ENCODE data around the gene KIR3DL1.
"Not testable (repeated sequence)": the region's sequence is repeated elsewhere in the genome, so short reads cannot be mapped to it uniquely, and the experiment has no call there.

Gene KIR3DL1

DNA sequence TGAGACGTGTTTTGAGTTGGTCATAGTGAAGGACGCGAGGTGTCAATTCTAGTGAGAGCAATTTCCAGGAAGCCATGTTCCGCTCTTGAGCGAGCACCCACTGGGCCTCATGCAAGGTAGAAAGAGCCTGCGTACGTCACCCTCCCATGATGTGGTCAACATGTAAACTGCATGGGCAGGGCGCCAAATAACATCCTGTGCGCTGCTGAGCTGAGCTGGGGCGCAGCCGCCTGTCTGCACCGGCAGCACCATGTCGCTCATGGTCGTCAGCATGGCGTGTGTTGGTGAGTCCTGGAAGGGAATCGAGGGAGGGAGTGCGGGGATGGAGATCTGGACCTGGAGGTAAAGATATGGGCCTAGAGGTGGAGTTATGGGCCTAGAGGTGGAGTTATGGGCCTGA is at the start of gene KIR3DL1:
KIR3DL1 (plus strand) TSS at position 218 of the 400 bp plus-strand sequence.
- not testable (repeated sequence) for DNase-seq (ENCODE audit: low read depth)

DNA sequence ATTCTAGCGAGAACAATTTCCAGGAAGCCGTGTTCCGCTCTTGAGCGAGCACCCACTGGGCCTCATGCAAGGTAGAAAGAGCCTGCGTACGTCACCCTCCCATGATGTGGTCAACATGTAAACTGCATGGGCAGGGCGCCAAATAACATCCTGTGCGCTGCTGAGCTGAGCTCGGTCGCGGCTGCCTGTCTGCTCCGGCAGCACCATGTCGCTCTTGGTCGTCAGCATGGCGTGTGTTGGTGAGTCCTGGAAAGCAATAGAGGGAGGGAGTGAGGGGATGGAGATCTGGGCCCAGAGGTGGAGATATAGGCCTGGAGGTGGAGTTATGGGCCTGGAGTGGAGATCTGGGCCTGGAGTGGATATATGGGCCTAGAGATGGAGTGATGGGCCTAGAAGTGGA is 46.6 kb upstream of the KIR3DL1 start, which contains the start of gene KIR2DL1:
KIR2DL1 (plus strand) TSS at position 148 of the 400 bp plus-strand sequence; CDS start at position 206, 58 bp downstream.
- DNase-seq (ENCODE audit: low read depth), result not testable (repeated sequence)

DNA sequence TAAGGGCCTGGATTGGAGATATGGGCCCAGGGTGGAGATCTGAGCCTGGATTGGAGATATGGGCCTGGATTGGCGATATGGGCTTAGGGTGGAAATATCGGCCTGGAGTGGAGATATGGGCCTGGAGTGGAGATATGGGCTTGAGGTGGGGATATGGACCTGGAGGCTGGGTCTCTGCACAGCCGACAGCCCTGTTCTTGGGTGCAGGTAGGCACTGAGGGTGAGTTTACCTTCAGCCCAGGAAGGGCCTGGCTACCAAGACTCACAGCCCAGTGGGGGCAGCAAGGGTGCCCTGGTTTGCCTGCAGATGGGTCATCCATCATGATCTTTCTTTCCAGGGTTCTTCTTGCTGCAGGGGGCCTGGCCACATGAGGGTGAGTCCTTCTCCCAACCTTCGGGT is 45.8 kb upstream of the KIR3DL1 start:
- DNase-seq (ENCODE audit: low read depth), result not testable (repeated sequence)

DNA sequence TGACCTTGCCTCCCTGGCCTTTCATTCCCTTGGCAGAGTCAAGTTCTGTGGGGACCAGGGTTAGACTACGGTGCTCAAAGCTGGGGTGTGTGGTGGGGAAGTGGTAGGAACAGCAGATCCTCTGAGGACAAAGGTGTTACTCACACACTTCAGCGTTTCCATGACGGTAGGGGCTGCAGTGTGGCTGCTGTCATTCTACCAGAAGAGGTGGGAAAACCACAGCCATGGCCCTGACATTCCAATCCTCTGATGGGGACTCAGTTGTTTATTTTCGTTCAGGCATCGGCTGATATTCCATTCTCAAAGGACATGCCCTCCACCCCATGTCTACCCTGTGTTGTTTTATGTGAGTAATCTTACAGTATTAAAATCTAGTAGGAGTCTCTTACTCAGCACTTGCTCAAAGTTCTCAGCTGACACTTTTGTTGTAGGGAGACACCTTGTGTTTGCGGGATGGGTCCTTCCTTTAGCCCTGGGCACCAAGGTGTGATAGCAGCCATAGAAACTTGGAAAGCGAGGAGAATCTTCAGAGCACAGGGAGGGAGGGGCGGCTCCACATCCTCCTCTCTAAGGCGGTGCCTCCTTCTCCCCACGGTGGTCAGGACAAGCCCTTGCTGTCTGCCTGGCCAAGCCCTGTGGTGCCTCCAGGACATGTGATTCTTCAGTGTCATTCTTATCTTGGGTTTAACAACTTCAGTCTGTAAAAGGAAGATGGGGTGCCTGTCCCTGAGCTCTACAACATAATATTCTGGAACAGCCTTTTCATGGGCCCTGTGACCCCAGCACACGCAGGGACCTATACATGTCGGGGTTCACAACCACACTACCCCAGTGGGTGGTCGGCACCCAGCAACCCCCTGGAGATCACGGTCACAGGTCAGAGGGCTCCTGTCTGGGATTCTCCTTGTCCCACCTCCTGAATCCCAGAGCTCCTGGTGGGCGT is 45.0 kb upstream of the KIR3DL1 start:
- not testable (repeated sequence) for DNase-seq (ENCODE audit: low read depth)

DNA sequence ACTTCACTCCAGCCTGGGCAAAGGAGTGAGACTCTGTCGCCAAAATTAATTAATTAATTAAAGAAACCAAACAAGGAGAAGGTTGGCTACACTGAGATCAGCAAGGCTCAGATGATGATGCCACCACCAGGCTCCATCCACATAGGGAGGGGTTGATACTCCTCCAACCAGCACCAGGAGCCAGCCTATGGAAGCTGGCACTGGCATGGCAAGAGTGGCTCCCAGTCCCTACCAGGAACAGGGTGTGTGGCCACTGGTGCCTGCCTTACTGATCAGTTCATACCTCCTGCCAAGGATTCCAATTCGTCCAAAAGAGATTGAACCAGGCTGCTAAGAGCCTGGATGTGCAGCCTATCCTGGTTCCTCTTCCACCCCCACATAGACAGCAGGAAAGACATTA is 43.6 kb upstream of the KIR3DL1 start:
- not testable (repeated sequence) for DNase-seq (ENCODE audit: low read depth)

DNA sequence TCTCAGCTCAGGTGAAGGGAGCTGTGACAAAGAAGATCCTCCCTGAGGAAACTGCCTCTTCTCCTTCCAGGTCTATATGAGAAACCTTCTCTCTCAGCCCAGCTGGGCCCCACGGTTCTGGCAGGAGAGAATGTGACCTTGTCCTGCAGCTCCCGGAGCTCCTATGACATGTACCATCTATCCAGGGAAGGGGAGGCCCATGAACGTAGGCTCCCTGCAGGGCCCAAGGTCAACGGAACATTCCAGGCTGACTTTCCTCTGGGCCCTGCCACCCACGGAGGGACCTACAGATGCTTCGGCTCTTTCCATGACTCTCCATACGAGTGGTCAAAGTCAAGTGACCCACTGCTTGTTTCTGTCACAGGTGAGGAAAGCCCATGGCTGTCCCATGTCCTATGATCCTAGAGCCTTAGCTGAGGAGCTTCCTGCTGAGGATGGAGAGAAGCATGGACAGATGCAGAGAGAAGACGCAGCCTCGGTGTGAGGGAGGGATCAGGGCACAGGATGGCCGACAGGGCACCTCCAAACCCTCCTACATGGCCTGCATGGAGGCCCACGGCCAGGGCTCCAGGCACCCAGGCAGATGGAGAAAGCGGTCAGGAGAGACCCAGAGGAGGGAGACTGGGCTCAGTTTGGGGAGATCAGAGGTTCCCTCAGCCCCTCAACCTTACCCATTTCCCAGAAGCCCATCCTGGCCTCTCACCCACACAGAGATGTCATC is 41.0 kb upstream of the KIR3DL1 start:
- not testable (repeated sequence) for DNase-seq (ENCODE audit: low read depth)

DNA sequence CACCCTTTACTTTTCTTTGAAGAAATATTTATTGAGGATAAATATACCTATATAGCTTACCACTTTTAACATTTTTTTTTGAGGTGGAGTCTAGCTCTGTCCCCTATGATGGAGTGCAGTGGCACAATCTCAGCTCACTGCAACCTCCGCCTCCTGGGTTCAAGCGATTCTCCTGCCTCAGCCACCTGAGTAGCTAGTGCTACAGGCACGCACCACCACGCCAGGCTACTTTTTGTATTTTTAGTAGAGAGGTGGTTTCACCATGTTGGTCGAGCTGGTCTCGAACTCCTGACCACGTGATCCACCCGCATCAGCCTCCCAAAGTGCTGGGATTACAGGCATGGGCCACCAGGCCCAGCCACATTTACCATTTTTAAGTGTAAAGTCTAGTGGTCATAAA is 40.4 kb upstream of the KIR3DL1 start:
- DNase-seq (ENCODE audit: low read depth), result not testable (repeated sequence)

DNA sequence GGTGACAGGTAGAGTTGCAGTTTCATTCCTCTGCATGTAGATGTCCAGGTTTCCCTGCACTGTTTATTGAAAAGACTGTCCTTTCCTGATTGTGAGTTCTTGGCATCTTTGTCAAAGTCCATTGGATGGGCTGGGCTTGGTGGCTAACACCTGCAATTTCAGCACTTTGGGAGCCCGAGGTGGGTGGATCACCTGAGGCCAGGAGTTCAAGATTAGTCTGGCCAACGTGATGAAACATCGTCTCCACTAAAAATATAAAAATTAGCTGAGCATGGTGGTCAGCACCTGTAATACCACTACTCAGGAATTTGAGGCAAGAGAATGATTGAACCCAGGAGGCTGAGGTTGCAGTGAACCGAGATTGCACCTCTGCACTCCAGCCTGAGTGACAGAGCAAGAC is 38.4 kb upstream of the KIR3DL1 start:
- not testable (repeated sequence) for DNase-seq (ENCODE audit: low read depth)

DNA sequence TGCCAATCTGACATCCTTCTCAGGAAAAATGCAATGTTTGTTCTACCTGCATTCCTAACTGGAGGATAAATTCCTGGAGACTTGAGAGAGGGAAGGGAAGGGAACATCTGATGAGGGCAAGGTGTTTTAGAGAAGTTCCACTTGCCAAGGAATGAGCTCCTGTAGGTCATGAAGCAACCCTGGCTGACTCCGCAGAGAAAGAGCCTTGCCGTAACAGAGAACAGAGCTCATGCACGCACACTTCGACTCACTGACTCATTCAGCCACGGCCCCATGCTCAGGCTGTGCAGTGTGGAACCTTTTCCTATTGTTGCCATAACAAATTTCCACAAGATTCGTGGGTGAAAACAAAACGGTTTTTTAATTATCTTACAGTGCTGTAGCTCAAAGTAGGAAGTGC is 37.4 kb upstream of the KIR3DL1 start:
- DNase-seq (ENCODE audit: low read depth), result not testable (repeated sequence)

DNA sequence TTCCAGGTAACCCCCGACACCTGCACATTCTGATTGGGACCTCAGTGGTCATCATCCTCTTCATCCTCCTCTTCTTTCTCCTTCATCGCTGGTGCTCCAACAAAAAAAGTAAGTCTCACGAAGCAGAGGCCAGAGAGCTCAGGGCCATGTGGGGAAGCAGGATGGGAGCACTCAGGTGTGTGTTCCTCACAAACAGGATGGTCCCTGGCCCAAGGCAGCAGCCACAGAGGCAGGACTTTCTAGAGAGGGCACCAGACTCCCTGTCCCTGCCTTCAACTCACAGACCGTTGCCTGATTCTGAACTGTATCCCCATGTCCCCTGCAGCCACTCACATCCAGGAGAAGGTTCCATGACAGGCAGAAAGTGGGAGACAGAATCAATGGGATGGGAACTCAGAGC is 33.4 kb upstream of the KIR3DL1 start:
- not testable (repeated sequence) for DNase-seq (ENCODE audit: low read depth)

DNA sequence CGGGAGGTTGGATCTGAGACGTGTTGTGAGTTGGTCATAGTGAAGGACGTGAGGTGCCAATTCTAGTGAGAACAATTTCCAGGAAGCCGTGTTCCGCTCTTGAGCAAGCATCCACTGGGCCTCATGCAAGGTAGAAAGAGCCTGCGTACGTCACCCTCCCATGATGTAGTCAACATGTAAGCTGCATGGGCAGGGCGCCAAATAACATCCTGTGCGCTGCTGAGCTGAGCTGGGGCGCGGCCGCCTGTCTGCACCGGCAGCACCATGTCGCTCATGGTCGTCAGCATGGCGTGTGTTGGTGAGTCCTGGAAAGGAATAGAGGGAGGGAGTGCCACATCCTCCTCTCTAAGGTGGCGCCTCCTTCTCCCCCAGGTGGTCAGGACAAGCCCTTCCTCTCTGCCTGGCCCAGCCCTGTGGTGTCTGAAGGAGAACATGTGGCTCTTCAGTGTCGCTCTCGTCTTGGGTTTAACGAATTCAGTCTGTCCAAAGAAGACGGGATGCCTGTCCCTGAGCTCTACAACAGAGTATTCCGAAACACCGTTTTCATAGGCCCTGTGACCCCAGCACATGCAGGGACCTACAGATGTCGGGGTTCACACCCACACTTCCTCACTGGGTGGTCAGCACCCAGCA is 30.1 kb upstream of the KIR3DL1 start:
- DNase-seq (ENCODE audit: low read depth), result not testable (repeated sequence)

DNA sequence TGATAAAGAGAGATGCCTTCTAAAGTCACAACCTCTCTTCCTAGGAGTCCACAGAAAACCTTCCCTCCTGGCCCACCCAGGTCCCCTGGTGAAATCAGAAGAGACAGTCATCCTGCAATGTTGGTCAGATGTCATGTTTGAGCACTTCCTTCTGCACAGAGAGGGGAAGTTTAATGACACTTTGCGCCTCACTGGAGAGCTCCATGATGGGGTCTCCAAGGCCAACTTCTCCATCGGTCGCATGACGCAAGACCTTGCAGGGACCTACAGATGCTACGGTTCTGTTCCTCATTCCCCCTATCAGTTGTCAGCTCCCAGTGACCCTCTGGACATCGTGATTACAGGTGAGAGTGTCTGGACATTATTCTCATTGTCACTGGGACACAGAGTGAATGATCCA is 28.1 kb upstream of the KIR3DL1 start:
- not testable (repeated sequence) for DNase-seq (ENCODE audit: low read depth)

DNA sequence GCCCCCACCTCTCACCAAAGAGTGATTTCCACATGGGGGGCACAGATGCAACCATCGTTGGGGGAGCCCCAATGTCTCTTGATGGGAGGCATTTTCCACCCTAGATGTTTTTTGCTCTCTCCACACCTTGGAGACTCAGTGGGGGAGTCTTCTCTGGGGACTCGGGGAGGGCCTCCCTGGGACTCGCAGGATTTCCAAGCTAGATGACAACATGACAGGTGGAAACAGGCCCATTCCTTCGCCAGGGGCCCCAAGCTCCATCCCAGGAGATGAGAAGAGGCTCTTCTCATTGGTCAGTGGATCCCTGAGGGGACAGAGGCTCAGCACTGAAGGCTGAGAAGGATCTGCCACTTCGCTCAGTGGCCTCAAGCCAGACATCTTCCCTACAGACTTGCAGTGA is 25.6 kb upstream of the KIR3DL1 start:
- no peak for DNase-seq (ENCODE audit: low read depth)

DNA sequence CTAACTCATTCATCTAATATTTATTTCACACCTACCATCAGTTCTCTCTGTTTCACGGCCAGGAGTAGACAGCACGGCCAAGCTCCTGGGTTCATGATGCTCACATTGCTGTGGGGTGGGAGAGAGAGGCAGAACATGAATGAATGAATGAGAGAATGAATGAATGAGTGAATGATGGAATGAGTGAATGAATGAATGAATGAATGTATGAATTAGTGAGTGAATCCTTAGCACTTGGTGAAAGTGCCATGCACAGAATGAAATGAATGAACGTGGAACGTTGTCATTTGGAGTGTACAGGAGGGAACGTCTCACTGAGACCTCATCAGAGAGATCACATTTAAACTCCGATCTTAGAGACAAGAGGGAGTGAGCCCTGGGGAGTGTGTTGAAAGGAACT is 24.8 kb upstream of the KIR3DL1 start:
- DNase-seq (ENCODE audit: low read depth), result no peak

DNA sequence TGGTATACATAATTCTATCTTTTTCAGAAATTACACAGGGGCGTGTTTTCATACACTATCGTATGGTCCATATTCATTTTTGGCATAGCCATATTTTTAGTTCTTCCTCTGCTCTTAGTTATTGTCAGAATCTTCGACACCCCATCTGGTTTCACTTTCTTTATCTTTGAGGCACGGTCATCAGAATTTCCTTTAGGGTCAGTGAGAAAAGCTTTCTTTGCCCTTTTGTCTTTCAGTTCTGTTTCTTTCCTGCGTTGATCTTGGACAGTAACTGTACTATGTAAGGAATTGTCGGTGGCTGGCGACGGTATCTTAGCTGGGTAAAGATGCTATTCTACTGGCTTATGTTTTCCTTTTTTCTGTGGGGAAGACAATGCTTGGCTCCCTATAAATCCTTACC is 23.5 kb upstream of the KIR3DL1 start:
- DNase-seq (ENCODE audit: low read depth), result no peak

DNA sequence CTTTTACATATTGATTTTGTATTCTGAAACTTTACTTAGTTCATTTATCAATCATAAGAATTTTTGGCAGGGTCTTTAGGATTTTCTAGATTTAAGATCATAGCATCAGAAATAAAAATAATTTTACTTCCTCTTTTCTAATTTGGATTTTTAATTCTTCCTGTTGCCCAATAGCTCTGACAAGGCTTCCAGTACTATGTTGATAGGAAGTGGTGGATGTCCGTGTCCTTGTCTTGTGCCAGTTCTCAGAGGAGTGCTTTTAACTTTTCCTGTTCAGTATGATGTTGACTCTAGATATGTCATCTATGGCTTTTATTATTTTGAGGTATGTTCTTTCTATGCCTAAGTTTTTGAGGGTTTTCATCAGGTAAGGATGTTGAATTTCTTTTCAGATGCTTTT is 20.5 kb upstream of the KIR3DL1 start:
- no peak for DNase-seq (ENCODE audit: low read depth)

DNA sequence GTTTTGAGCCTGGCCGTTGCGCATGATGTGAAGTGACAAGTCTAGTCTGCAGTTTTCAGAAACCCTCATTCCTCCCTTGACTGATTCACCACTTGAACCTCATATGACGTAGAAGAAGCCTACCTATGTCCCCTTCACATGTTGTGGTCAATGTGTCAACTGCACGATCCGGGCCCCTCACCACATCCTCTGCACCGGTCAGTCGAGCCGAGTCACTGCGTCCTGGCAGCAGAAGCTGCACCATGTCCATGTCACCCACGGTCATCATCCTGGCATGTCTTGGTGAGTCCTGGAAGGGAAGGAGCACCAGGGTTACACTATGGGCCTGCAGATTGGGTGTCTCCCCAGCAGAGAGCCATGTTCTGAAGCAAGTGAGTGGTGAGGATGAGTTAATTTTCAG is 12.9 kb upstream of the KIR3DL1 start, which contains the start of gene KIR2DL4:
KIR2DL4 (plus strand) TSS at position 201 of the 400 bp plus-strand sequence; CDS start at position 243, 42 bp downstream.
- no peak for DNase-seq (ENCODE audit: low read depth)

DNA sequence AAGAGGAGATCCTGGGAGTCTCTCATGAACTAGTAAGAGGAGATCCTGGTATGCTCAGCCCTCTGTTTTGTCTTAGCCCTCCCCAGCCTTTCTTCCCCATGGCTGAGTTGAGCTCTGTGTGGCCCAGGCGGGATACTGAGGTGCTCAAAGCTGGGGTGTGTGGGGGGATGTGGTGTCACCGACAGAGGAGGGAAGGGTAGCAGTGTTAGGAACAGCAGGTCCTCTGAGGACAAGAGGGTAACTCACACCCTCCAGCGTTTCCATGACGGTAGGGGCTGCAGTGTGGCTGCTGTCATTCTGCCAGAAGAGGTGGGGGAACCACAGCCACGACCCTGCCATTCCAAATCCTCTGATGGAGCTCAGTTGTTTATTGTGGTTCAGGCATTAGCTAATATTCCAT is 12.2 kb upstream of the KIR3DL1 start:
- no peak for DNase-seq (ENCODE audit: low read depth)

DNA sequence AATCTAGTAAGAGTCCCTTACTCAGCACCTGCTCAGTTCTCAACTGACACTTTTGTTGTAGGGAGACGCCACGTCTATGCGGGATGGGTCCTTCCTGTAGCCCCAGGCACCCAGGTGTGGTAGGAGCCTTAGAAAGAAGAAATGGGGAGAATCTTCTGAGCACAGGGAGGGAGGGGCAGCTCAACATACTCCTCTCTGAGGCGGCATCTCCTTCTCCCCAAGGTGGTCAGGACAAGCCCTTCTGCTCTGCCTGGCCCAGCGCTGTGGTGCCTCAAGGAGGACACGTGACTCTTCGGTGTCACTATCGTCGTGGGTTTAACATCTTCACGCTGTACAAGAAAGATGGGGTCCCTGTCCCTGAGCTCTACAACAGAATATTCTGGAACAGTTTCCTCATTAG is 11.7 kb upstream of the KIR3DL1 start:
- no peak for DNase-seq (ENCODE audit: low read depth)

DNA sequence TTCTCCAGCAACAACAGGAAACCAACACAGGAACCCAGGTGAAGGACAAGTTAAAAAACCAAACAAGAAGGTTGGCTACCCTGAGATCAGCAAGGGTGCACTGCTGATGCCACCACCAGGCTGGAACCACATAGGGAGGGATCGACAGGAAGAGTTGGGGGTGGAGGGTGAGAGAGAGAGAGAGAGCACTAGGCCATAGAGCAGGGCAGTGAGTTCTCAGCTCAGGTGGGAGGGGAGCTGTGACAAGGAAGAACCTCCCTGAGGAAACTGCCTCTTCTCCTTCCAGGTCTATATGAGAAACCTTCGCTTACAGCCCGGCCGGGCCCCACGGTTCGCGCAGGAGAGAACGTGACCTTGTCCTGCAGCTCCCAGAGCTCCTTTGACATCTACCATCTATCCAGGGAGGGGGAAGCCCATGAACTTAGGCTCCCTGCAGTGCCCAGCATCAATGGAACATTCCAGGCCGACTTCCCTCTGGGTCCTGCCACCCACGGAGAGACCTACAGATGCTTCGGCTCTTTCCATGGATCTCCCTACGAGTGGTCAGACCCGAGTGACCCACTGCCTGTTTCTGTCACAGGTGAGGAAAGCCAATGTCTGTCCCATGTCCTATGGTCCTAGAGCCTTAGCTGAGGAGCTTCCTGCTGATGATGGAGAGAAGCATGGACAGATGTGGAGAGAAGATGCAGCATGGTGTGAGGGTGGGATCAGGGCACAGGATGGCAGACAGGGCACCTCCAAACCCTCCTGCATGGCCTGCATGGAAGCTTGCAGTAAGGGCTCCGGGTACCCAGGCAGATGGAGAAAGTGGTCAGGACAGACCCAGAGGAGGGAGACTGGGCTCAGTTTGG is 10.4 kb upstream of the KIR3DL1 start:
- no peak for DNase-seq (ENCODE audit: low read depth)

DNA sequence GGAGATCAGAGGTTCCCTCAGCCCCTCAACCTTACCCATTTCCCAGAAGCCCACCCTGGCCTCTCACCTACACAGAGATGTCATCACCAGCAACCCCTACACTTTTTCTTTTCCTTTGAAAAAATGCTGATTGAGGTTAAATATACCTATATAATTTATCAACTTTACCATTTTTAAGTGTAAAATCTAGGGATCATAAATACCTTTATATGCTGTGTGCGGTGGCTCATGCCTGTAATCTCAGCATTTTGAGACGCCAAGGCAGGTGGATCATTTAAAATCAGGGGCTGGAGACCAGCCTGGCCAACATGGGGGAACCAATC is 9.8 kb upstream of the KIR3DL1 start:
- DNase-seq (ENCODE audit: low read depth), result no peak

DNA sequence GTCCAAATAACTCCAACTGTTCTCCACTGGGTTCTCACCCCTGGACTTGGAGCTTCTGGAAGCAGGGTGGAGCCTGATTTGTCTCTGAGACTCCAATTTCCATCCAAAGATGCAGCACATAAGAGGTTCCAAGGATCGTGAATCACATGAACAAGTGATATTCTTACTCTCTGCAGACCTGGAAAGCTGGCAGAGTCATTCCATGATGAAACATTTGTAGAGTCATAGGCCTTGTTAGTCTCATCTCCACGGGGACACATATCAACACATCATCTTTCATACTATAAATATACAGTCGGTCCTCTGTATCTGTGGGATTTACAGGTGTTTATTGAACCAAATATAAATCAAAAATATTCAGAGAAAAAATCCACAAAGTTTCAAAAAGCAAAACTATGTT is 1.7 kb upstream of the KIR3DL1 start:
- not testable (repeated sequence) for DNase-seq (ENCODE audit: low read depth)
